ENCODE measurements around the gene FAM185A. TPM values are rescaled to one million over a fixed set of nuclear protein-coding genes. Genes with fewer than 3 reads are reported as not detected.
"Not testable (repeated sequence)": the region's sequence is repeated elsewhere in the genome, so short reads cannot be mapped to it uniquely, and the experiment has no call there.

Gene FAM185A
- 9.3 TPM for total RNA-seq
- long read RNA-seq, transcript FAM185A-202 (8 exons, 1,179 nt) = major isoform, 6 of 13 reads
- long read RNA-seq, partial matches to known transcripts = 0 of 13 reads
- long read RNA-seq, other reads (novel, unspliced or antisense) = 5 of 13 reads

- DNase-seq = peak; percentile 96
- peak; percentile 100 for ATAC-seq
- intact Hi-C loops (cut with micrococcal nuclease) = not testable (repeated sequence)
These were observed at the start of gene FAM185A for GRCh38 chr7:102748605-102749444. FAM185A (plus strand) TSS chr7:102748999; CDS start chr7:102749208, 209 bp downstream.

- ATAC-seq; intact Hi-C loops (cut with micrococcal nuclease); DNase-seq: not testable (repeated sequence)
These were observed 35.6 kb upstream of the FAM185A start for GRCh38 chr7:102713011-102713690.

GRCh38 chr7:102713691-102714080, 35.1 kb upstream of the FAM185A start:
- intact Hi-C loops (cut with micrococcal nuclease); DNase-seq; ATAC-seq: not testable (repeated sequence)

- DNase-seq; ATAC-seq; intact Hi-C loops (cut with micrococcal nuclease): not testable (repeated sequence)
These were observed 33.9 kb upstream of the FAM185A start for GRCh38 chr7:102714774-102715522.

GRCh38 chr7:102715718-102716117, 33.1 kb upstream of the FAM185A start:
- ATAC-seq; intact Hi-C loops (cut with micrococcal nuclease): not testable (repeated sequence)

GRCh38 chr7:102718491-102718890, 30.3 kb upstream of the FAM185A start:
- intact Hi-C loops (cut with micrococcal nuclease); ATAC-seq; DNase-seq: not testable (repeated sequence)

More at GRCh38 chr7:102715718-102716117, 33.1 kb upstream of the FAM185A start:
- not testable (repeated sequence) for DNase-seq

- DNase-seq; intact Hi-C loops (cut with micrococcal nuclease); ATAC-seq: not testable (repeated sequence)
These were observed 22.6 kb upstream of the FAM185A start for GRCh38 chr7:102726170-102726569.

GRCh38 chr7:102729670-102730069, 19.1 kb upstream of the FAM185A start:
- intact Hi-C loops (cut with micrococcal nuclease); DNase-seq: not testable (repeated sequence)

GRCh38 chr7:102730431-102730830, 18.4 kb upstream of the FAM185A start:
- intact Hi-C loops (cut with micrococcal nuclease); DNase-seq; ATAC-seq: not testable (repeated sequence)

More at GRCh38 chr7:102729670-102730069, 19.1 kb upstream of the FAM185A start:
- ATAC-seq = not testable (repeated sequence)

- intact Hi-C loops (cut with micrococcal nuclease); ATAC-seq; DNase-seq: not testable (repeated sequence)
These were observed 6.6 kb upstream of the FAM185A start for GRCh38 chr7:102742002-102742771.

- ATAC-seq; DNase-seq; intact Hi-C loops (cut with micrococcal nuclease): not testable (repeated sequence)
These were observed 4.9 kb upstream of the FAM185A start for GRCh38 chr7:102743861-102744260.

- DNase-seq; intact Hi-C loops (cut with micrococcal nuclease); ATAC-seq: not testable (repeated sequence)
These were observed 3.1 kb upstream of the FAM185A start for GRCh38 chr7:102745494-102746288.

- DNase-seq; intact Hi-C loops (cut with micrococcal nuclease): not testable (repeated sequence)
- ATAC-seq = peak; percentile 11
These were observed 617 bp downstream of the FAM185A start for GRCh38 chr7:102749445-102749786.

- ATAC-seq; DNase-seq; intact Hi-C loops (cut with micrococcal nuclease): not testable (repeated sequence)
These were observed 9.4 kb downstream of the FAM185A start for GRCh38 chr7:102758227-102758626.

- intact Hi-C loops (cut with micrococcal nuclease); DNase-seq; ATAC-seq: not testable (repeated sequence)
These were observed 11.1 kb downstream of the FAM185A start for GRCh38 chr7:102759934-102760333.

- intact Hi-C loops (cut with micrococcal nuclease); ATAC-seq: not testable (repeated sequence)
These were observed 12.4 kb downstream of the FAM185A start for GRCh38 chr7:102761234-102761633.

GRCh38 chr7:102763295-102763905, 14.6 kb downstream of the FAM185A start:
- intact Hi-C loops (cut with micrococcal nuclease); DNase-seq: not testable (repeated sequence)
- ATAC-seq = peak; percentile 62

More at GRCh38 chr7:102761234-102761633, 12.4 kb downstream of the FAM185A start:
- not testable (repeated sequence) for DNase-seq
